SU-DHL-6 (cell line): ENCODE results near the gene PLAAT4.

Experiments used
- CTCF ChIP-seq: fragments of 200-600 bp; sonication (generic); IDR thresholded peaks from one replicate; pipeline ENCODE4 v1.5.1; 2017; ENCODE audit warnings: antibody characterized with exemption, mild to moderate bottlenecking, low read length, moderate library complexity; ENCODE audit not compliant: insufficient read depth, poor library complexity, severe bottlenecking
- EZH2phosphoT487 ChIP-seq: fragments of 200-600 bp; sonication (generic), shearing (Covaris generic); conservative IDR thresholded peaks from 2 replicates; pipeline ENCODE4 v1.6.1; 2018; ENCODE audit warnings: mild to moderate bottlenecking, antibody characterized with exemption, low read length, moderate library complexity, mixed read lengths

- TF ChIP-seq CTCF (no peak), EZH2phosphoT487 (no peak)
Observed at GRCh38 chr11:63516109-63516508, 20.5 kb upstream of the PLAAT4 start.
